Measurements from ENCODE around the gene VIT.

DNA sequence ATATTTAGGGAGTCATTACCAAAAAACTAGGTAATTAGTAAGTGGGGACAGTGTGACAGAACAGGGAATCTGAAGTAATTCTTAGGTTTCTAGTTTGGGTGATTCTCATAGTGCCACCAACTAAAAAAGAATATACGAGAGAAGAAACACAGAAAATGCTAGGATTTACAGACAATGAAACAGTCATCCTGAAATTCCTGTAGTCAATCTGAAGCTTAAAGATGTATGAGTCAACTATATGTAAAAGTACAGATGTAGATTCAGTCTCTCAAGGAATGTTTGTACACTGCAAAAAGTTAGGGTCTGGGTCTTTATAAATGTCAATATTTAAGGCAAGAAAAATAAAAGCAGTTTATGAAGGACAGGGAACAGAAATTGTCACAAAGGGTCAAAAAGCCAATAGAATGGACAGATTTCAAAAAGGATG lies 162.9 kb downstream of the VIT start:
- TF ChIP-seq, protein P1, sequence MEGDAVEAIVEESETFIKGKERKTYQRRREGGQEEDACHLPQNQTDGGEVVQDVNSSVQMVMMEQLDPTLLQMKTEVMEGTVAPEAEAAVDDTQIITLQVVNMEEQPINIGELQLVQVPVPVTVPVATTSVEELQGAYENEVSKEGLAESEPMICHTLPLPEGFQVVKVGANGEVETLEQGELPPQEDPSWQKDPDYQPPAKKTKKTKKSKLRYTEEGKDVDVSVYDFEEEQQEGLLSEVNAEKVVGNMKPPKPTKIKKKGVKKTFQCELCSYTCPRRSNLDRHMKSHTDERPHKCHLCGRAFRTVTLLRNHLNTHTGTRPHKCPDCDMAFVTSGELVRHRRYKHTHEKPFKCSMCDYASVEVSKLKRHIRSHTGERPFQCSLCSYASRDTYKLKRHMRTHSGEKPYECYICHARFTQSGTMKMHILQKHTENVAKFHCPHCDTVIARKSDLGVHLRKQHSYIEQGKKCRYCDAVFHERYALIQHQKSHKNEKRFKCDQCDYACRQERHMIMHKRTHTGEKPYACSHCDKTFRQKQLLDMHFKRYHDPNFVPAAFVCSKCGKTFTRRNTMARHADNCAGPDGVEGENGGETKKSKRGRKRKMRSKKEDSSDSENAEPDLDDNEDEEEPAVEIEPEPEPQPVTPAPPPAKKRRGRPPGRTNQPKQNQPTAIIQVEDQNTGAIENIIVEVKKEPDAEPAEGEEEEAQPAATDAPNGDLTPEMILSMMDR (IDR thresholded peaks at IDR 0.05; ENCODE audit: poor library complexity), result no peak
- no peak for TF ChIP-seq EZH2phosphoT487 (IDR thresholded peaks at IDR 0.05; ENCODE audit: low read depth, severe bottlenecking, unreplicated experiment)

Measured in hepatocyte (in vitro differentiated cells).